ENCODE measurements around the gene CYP3A4. TPM values are rescaled to one million over a fixed set of nuclear protein-coding genes. Genes with fewer than 3 reads are reported as not detected.
"Not testable (repeated sequence)": the region's sequence is repeated elsewhere in the genome, so short reads cannot be mapped to it uniquely, and the experiment has no call there.

The CYP3A4 gene
- polyA plus RNA-seq, 5 donors = 0.14 to 0.34 (median 0.18) TPM

GRCh38 chr7:99728615-99729014 is 55.4 kb downstream of the CYP3A4 start:
- DNase-seq = no peak

- not testable (repeated sequence) for DNase-seq
Measured at GRCh38 chr7:99723201-99723600, 60.8 kb downstream of the CYP3A4 start.

DNA sequence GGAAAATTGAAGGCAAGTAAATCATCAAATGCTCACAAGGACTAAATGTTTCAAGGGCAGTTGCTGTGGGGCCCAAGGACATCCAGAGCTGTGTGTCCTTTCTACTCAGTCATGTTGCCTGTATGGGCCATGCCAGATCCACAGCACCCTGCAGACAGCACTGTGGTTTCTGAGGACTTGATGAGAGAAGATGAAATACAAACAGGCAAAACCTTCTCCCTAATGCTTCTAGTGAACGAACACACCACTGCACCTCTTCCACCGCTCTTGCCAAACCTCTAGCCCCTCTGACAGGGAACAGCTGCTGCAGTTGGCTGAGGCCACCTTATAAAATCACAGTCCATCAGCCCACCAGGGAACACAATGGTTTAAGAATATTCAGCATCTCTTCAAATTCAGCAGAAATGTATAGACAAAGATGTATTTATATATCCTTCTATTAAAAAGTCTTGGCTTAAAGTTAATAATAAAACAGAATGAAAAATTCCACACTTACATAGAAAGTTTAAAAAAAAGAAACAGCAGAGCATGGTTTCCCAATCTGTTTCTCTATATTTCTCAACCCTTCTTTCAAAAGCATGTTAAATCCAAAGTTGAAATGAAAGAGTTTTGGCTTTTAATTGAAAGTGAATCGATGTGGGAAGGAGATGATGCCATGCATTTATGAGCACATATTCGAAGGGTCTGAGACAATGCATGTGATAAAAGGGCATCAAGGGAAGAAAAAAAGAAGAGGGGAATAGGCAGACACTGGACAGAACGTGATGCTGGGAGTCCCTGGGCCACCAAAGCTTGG is 63.0 kb downstream of the CYP3A4 start:
- DNase-seq = peak; percentile 41 to 56

- DNase-seq = peak; percentile 23 to 25
Measured at GRCh38 chr7:99719996-99720769, 63.8 kb downstream of the CYP3A4 start.

DNA sequence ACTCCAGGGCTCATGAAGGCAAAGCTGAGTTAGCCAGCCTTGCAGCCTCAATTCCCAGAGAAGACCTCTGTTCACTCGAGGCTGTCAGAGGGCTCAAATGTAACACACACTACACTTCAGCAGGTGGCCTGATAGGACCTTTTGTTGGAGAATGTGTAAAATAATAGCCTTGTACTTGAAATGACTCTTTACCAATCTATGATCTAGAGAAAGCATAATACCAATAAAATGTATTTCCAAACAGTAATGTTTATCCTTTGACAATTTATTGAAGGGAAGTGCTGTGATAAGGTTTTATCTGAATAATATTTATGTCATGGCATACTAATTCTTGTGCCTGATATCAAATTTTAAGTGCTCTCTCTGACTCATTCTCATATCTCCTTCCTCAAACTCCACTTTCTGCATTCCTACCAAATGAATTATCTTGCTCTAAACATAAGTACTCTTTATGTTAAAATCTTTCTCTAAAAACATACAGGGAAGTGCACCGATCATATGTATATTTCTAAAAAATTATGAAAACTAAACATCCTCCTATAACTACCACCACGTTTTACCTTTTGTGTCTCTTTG is 69.9 kb downstream of the CYP3A4 start:
- no peak for DNase-seq

DNA sequence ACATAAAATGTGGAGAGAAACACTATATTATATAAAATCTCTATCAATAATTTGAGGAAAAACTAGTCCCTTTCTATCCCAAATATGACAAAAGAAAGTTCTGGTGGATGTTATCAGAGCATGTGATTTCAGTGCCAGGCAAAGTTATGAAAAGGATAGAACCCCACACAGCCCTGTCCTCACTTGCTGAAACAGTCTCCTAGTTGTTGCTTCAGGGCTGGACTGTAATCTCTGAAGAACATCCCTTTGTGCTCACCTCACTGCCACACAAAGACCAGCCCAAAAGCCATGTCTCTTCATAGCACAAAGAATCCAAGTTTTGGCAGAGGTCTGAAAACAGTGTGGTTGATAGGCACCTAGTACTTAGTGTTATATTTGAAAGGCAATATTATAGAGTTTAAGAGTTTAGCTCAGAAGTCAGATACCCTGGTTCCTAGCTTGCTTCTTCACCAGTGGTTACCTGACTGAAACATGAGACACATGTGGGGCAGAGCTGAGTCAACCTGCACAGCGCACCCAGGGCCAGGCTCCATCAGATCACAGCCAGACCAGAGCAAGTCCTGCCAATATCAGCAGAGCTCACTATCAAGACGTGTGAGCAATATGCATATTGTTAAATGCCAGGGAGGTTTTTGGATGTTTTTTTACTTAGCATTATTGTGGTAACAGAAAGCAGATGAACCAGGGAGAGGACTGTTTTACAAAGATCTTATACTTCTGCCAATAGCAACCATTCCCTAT is 74.0 kb downstream of the CYP3A4 start:
- no peak for DNase-seq

DNA sequence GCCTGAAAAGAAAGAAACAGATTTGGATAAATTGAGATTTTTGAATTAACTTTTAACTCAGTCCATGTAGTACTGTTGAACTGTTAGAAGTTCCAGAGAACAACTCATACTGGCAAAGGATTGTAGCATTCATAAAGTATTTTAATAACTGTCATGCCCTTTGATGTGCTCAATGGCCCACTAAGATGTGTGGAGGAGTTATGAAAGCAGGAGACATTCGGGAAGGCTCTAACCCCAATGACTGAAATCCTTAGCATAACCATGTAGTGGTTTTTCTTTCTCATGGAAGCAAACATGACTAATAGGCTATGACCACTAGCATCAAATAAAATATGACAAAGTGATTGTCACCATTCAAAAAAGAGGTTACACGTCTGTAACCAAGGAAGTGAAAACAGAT is 74.7 kb downstream of the CYP3A4 start:
- no peak for DNase-seq

- no peak for DNase-seq
Measured at GRCh38 chr7:99707096-99707495, 76.9 kb downstream of the CYP3A4 start.

Other genes starting within 250 kb of the CYP3A4 start
- gene FAM200A, start 232.1 kb downstream of the CYP3A4 start, polyA plus RNA-seq (ENCODE audit: insufficient read depth in 1 of 5, insufficient read length in 5 of 5, low replicate concordance in 1 of 5) = 10 to 100 TPM; 12.8 to 20.0 (median 14.6) TPM
- gene ZNF655, start 225.5 kb downstream of the CYP3A4 start, polyA plus RNA-seq (ENCODE audit: insufficient read depth in 1 of 5, insufficient read length in 5 of 5, low replicate concordance in 1 of 5) = 100 to 1,000 TPM in 1 of 5 donors, 10 to 100 TPM in 4; 56.1 to 106 (median 94.2) TPM
- 1 to 10 TPM; 1.4 to 2.3 (median 1.7) TPM for gene TMEM225B, start 185.9 kb downstream of the CYP3A4 start, polyA plus RNA-seq (ENCODE audit: insufficient read depth in 1 of 5, insufficient read length in 5 of 5, low replicate concordance in 1 of 5)
- 10 to 100 TPM; 16.3 to 22.4 (median 20.8) TPM for gene ZSCAN25, start 167.2 kb downstream of the CYP3A4 start, polyA plus RNA-seq (ENCODE audit: insufficient read depth in 1 of 5, insufficient read length in 5 of 5, low replicate concordance in 1 of 5)
- gene CYP3A5, start 104.2 kb downstream of the CYP3A4 start, polyA plus RNA-seq (ENCODE audit: insufficient read depth in 1 of 5, insufficient read length in 5 of 5, low replicate concordance in 1 of 5) = 10 to 100 TPM; 15.1 to 25.8 (median 19.6) TPM
- 10 to 100 TPM in 1 of 5 donors, 1 to 10 TPM in 2, under 1 TPM in 2; 0.59 to 16.8 (median 1.3) TPM for gene CYP3A7, start 49.0 kb downstream of the CYP3A4 start, polyA plus RNA-seq (ENCODE audit: insufficient read depth in 1 of 5, insufficient read length in 5 of 5, low replicate concordance in 1 of 5)
- gene CYP3A43, start 43.8 kb upstream of the CYP3A4 start, polyA plus RNA-seq (ENCODE audit: insufficient read depth in 1 of 5, insufficient read length in 5 of 5, low replicate concordance in 1 of 5) = under 1 TPM; 0.09 to 0.50 (median 0.28) TPM
- under 1 TPM in 1 of 5 donors, not detected in 4; 0.10 TPM for gene OR2AE1, start 92.8 kb upstream of the CYP3A4 start, polyA plus RNA-seq (ENCODE audit: insufficient read depth in 1 of 5, insufficient read length in 5 of 5, low replicate concordance in 1 of 5)
- 10 to 100 TPM; 35.0 to 45.0 (median 38.6) TPM for gene TRIM4, start 135.3 kb upstream of the CYP3A4 start, polyA plus RNA-seq (ENCODE audit: insufficient read depth in 1 of 5, insufficient read length in 5 of 5, low replicate concordance in 1 of 5)
- 1 to 10 TPM in 3 of 5 donors, under 1 TPM in 2; 0.93 to 1.5 (median 1.0) TPM for gene GJC3, start 145.4 kb upstream of the CYP3A4 start, polyA plus RNA-seq (ENCODE audit: insufficient read depth in 1 of 5, insufficient read length in 5 of 5, low replicate concordance in 1 of 5)
- gene AZGP1, start 191.8 kb upstream of the CYP3A4 start, polyA plus RNA-seq (ENCODE audit: insufficient read depth in 1 of 5, insufficient read length in 5 of 5, low replicate concordance in 1 of 5) = 100 to 1,000 TPM in 1 of 5 donors, under 1 TPM in 4; 0.24 to 101 (median 0.51) TPM
- 10 to 100 TPM; 75.2 to 93.9 (median 86.2) TPM for gene ZKSCAN1, start 231.4 kb upstream of the CYP3A4 start, polyA plus RNA-seq (ENCODE audit: insufficient read depth in 1 of 5, insufficient read length in 5 of 5, low replicate concordance in 1 of 5)